Ramos (cell line): ENCODE results near the gene NCBP2.
"Not testable (repeated sequence)": the region's sequence is repeated elsewhere in the genome, so short reads cannot be mapped to it uniquely, and the experiment has no call there.

Source experiments
- in situ Hi-C: fragments of 300-500 bp; cut with MboI; formaldehyde crosslinking; loops from one replicate; pipeline ENCODE4 v1.14.3; 2022; ENCODE audit warnings: low sequenced_read_pairs; ENCODE audit not compliant: unreplicated experiment

NCBP2 gene

DNA sequence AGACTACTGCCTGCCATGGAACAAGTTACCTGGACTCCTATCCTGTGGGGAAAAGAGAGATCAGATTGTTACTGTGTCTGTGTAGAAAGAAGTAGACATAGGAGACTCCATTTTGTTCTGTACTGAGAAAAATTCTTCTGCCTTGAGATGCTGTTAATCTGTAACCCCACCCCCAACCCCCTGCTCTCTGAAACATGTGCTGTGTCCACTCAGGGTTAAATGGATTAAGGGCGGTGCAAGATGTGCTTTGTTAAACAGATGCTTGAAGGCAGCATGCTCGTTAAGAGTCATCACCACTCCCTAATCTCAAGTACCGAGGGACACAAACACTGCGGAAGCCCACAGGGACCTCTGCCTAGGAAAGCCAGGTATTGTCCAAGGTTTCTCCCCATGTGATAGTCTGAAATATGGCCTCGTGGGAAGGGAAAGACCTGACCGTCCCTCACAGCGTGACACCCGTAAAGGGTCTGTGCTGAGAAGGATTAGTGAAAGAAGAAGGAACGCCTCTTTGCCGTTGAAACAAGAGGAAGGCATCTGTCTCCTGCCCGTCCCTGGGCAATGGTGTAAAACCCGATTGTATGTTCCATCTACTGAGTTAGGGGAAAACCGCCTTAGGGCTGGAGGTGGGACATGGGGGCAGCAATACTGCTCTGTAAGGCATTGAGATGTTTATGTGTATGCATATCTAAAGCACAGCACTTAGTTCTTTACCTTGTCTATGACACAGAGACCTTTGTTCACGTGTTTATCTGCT lies 1.9 kb upstream of the NCBP2 start:
- in situ Hi-C loops = not testable (repeated sequence)

DNA sequence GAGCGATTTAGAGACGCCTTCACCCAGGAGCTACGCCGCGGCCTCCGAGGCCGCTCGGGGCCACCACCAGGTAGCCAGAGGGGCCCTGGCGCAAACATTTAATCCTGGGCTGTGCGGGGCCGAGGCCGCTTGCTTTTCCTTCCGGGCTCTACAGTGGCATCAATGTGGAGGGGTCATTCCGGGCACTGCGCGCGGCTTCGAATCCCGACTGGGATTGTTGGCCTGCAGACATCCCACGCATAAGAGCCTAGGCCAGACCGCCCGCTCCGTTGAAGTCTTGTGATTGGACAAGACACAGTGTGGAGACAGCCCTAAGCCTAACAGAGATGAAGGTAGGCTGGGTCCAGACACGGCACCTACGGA lies 568 bp upstream of the NCBP2 start:
- in situ Hi-C loops = no loop called here

DNA sequence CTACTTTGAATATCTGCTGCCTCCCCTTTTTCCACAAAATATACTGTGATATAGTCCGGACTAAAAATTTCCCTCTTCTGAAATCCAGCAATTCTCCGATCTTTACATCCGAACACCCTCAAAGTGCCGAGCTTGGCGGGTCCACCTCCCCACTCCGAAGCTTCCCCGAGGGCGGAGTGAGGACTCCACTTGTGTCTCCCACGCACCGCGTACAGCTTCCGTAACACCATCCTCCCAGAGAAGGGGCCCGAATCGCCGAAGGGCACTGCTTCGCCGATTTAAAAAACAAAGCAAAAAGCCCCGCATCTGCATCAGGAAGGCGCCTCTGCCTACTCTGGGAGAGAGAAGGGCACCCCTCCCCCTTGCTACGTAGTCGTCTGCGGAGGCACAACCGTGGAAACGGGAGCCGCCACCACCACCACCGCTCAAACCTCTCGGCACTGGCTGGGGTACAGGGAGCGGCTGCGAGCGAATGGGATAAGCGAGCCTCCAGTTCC lies 551 bp downstream of the NCBP2 start:
- in situ Hi-C loops = no loop called here

DNA sequence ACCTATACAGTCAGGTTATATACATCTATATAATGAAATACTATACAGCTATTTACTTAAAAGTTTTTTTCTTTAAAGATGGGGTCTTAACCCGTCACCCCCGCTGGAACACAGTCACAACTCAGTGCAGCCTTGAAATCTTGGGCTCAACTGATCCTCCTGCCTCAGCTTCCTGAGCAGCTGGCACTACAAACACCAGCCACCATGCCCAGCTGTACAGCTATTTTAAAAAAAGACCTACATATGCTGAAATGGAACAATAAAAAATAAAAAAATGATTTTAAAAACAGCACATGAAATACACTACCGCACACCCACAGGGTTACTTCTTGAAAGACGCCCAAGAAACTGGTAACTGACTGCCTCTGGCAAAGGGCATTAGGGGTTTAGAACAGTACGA lies 3.8 kb downstream of the NCBP2 start:
- in situ Hi-C loops = no loop called here

DNA sequence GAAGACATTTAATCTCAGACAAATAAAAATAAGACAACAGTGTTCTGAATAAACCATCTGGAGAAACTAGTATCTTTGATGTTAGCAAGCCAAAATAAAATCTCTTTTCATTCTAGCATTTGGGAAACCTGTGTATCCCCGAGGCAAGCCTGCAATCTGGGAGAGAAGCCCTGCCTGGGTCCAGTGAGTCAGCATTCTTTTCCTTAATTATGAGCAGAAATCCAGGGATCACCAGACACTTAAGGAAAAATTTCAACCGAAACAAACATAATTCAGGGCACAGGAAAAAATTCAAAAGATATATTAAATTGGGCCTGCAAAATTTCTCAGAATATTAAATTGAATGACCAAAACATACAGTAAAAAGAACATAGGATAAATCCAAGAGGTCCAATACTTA lies 4.2 kb downstream of the NCBP2 start:
- in situ Hi-C loops = no loop called here

DNA sequence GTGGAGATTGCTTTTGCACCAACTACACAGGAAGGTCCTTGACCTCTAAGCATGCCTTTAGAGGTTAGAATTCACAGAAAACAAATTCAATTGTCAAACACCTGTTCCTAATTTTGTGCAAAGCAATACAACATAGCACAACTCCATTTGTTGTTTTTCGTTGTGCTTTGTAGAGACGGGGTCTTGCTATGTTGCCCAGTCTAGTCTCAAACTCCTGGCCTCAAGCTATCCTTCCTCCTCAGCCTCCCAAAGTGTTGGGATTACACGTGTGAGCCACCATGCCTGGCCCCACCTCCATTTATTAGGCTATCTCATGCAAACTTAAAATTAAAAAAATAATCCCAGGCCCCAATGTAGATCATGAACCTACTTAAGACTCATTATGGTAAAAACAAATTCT lies 6.0 kb downstream of the NCBP2 start:
- in situ Hi-C loops = no loop called here

DNA sequence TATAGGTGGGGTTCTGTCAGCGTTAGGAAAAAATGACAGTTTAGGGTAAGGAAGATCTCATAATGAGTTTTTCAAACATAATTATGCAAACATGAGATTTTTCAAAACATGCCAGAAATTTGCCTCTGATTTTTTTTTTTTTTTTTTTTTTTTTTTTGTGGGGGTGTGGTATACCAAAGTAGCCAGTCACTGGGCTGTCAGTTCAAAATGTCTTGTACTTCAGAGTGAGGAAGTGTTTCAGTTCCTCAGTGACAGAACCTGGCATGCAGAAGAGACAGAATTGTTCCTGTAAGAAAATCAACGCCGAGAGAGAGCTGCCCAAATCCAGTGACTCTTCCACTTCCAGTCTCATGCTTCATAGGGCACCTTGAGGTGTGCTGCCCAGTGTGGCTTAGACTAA lies 9.7 kb downstream of the NCBP2 start:
- in situ Hi-C loops = no loop called here

DNA sequence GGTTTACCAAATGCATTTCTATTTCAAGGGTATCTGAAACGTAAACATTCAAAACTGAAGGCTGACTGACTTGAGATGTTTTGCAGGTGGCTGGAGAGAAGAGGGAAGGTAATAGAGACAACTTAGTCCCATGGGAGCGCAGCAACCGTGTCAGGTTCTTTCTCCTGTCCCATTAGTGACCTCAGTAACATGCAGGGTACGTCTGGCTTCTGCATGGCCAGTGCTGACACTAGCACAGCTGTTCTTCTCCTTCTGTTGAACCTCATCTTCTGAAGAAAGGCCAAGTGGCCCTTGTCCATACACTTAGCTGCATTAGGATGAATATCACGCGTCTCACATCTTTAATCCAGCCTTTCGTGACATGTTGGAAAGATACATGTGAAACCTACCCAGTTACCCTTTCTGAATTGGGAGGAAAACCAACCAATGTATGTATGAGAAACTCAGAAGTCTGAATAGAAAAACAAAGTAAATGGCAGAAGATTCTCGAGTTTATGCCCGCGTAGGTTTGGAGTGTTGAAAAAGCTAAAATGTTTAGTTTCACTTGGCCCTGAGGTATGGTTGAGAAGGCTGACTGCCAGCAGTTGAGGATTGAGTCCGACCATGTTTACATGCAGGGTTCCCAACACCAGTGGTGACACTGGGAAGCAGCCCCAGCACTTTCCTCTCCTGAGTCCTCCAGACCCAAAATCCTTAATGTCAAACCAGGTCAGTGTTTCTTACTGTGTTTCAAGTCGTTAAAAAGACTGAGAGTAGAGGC lies 10.3 kb downstream of the NCBP2 start:
- in situ Hi-C loops = no loop called here

DNA sequence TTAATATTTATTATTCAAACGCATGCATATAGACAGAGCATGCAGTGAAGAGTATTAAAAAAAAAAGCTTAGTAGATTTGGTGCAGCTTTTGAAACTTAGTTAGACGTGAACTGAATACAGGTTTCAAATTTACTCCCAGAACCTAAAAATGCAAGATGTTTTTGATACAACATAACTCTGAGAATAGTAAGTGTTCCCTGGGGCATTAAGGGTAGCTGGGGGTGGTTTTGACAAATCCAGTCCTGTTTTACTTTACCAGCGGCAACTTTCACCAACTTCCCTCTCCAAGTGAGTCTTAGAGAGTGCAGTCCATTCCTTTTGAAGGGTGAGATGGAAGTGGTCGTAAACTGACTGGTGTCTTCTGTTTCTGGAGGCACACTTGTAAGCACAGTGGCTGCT lies 11.2 kb downstream of the NCBP2 start:
- in situ Hi-C loops = no loop called here

DNA sequence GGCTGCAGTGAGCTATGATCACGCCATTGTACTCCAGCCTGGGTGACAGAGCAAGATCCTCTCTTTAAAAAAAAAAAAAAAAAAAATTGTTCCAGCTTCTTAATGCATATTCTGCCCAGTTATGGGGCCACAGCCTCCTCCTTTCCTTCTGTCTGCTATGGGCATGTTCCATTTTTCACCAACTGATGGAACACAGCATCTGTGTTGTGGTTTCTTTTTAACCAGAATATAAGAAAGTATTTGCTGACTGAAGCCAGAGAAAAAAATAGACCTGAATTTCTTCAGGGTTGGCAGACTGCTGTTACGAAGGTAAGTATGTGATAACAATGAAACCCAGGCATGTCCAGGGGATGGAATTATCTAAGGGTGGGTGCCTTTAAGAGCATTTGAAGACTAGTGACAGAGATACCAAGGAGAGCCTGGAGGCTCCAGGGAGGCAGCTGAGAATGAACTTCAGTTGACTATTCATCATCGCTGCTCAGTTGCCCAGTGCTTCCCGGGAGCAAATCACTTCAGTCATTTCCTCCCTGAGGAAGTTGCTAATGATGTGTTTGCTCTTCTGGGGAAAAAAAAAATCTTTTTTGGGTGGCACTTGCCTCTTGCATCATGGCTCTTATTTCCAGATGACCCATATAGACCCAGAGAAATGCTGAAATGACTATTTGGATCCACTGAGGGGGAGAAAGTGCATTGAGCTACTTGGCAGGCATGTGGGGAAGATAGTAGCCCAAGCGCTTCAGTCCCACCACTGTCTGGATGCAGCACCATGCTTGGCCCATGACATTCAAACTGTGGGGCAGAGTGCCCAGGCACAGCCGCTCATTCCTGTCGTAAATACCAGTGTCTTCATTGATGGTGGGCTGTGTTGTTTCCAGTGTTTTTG lies 14.5 kb downstream of the NCBP2 start:
- in situ Hi-C loops = no loop called here

DNA sequence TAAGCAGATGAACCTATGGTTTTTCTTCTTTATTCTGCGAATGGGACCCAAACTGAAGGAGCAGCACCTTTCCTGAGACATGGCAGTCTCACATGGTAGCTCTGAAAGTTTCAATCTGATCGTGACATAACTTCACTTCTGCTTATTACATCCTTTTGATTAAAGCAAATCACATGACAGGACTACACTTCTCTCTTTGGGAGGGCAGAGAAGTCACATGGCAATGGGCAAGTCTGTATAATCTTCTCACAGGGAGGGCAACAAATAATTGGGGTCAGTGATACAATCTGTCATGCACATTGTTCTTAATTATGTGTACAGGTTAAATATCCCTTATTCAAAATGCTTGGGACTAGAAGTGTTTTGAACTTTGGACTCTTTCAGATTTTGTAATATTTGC lies 21.6 kb downstream of the NCBP2 start:
- in situ Hi-C loops = no loop called here

DNA sequence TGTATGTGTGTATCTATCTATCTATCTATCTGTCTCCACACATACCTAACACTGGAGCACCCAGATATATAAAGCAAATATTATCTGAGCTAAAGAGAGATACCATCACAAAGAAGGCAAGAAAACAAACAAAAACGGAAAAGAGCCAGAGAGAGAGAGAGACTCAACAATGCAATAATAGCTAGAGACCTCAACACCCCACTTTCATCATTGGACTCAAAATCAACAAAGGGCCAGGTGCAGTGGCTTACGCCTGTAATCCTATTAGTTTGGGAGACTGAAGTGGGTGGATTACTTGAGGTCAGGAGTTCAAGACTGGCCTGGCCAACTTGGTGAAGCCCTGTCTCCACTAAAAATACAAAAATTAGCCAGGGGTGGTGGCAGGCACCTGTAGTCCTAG lies 23.4 kb downstream of the NCBP2 start:
- in situ Hi-C loops = no loop called here

DNA sequence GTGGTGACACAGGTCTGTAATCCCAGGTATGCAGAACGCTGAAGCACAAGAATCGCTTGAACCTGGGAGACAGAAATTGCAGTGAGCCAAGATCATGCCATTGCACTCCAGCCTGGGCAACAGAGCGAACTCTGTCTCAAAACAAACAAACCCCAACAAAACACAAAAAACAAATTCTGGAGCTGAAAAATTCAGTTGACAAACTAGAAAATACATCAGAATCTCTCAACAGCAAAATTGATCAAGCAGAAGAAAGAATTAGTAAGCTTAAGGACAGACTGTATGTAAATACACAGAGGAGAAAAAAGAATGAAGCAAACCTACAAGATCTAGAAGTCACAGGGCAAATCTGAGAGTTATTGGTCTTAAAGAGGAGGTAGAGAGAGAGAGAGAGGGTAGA lies 25.3 kb downstream of the NCBP2 start:
- in situ Hi-C loops = no loop called here

DNA sequence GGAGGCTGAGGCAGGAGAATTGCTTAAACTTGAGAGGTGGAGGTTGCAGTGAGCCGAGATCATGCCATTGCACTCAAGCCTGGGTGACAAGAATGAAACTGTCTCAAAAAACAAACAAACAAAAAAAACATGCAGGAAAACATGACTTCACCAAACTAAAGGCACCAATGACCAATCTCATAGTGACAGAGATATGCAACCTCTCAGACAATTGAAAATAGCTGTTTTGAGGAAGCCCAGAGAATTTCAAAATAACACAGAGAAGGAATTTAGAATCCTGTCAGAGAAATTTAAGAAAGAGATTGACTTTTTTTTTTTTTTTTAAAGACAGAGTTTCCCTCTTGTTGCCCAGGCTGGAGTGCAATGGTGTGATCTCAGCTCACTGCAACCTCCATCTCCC lies 26.1 kb downstream of the NCBP2 start:
- in situ Hi-C loops = no loop called here

DNA sequence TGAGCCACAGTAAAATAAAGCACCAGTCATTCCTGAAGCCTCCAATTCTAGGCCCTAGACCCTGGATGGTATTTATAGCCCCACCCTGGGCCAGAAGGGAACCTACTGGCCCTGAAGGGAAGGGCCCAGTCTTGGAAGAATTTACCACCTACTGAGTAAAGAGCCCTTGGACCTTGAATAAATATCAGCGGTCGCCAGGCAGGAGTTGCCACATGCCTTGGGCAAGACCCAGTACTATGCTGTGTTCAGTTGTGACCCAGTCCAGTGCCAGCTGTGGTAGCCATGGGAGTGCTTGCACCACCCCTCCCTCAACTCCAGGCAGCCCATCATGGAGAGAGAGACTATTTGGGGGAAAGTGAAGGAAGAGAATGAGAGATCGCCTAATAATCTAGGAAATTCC lies 27.0 kb downstream of the NCBP2 start:
- in situ Hi-C loops = no loop called here

DNA sequence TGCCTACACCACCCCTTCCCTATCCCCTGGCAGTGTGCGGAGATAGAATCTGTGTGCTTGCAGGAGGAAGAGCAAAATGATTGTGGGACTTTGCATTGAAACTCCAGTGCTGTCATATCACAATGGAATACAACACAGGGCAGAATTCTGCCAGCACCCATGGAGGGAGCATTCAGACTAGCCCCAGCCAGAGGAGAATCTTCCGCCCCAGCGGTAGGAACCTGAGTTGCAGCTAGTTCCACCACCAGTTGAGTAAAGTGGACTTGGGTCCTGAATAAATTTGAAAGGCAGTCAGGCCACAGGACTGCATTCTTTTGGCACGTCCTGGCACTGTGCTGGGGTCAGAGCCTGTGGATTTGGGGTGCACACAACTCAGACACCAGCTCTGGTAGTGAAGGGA lies 27.5 kb downstream of the NCBP2 start:
- in situ Hi-C loops = no loop called here

DNA sequence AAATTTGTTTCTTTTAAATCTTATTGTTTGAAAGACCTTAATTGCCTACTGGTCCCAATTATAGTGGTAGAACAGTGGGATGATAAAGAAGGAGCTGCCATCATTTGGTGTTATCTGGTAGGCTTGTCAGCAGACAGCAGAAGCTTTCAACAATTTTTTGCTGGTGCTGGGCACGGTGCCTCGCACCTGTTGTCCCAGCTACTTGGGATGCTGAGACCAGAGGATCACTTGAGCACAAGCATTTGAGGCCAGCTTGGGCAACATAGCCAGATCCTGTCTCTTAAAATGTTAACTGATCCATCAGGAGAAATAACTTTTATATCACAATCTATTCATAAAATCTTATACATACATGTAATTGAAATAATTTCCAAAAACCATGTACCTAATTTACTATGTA lies 38.6 kb downstream of the NCBP2 start:
- in situ Hi-C loops = no loop called here

DNA sequence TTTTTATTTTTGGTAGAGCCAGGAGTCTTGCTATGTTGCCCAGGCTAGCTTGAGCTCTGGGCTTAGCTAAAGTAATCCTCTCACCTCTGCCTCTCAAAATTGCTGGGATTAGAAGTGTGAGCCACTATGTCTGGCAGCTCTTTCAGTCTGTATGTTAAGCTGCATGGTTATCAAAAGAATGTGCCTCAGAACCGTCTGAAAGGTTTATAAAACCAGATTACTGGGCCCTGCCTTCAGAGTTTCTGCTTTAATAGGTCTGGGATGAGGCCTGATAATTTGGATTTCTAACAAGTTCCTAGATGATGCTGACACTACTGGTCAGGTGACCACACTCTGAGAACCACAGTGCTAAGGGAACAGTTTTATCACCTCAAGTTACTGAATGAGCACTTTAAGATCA lies 40.0 kb downstream of the NCBP2 start:
- in situ Hi-C loops = no loop called here

DNA sequence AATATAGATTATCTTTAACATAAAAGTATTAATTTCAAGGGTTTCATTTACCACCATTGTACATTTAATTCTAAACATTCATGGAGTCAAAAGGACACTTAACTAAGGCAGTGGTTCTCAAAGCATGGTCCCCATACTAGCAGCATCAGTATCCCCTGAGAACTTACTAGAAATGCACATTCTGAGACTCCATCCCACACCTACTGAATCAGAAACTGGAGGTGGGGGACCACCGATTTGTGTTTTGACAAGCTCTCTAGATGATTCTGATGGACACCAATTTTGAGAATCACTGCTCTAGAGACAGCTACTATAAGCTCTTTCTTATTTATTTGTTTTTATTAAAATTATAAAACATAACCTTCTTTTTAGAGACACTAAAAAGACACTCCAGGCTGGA lies 40.6 kb downstream of the NCBP2 start:
- in situ Hi-C loops = no loop called here

DNA sequence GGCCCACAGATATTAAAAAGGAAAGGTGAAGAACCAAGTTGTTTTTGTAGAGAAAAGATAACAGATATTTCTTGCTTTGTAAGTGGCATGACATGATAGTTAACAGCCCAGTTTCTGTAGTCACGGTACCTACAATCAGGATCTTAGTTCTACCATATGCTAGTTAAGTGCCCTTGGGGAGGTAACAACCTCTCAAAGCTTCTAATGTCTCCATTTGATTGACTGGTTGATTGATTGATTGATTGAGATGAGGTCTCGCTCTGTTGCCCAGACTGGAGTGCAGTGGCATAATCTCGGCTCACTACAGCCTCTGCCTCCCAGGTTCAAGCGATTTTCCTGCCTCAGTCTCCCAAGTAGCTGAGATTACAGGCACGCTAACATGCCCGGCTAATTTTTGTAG lies 46.1 kb downstream of the NCBP2 start:
- in situ Hi-C loops = no loop called here
